ENCODE results near the gene PFKP.

Gene PFKP

GRCh38 chr10:3094609-3095036, 27.3 kb downstream of the PFKP start:
- no peak for DNase-seq
- no peaks in the 10 kb centered on the region for H3K27me3 ChIP-seq
- TF ChIP-seq CTCF (IDR thresholded peaks at IDR 0.05; ENCODE audit: low read depth, low read length): no peak
- H3K4me1 ChIP-seq: no peaks in the 10 kb centered on the region
- no peaks in the 10 kb centered on the region for H3K36me3 ChIP-seq
- no peaks in the 10 kb centered on the region for H3K9me3 ChIP-seq
- H3K4me3 ChIP-seq (ENCODE audit: low read depth, low read length): no peak overlapping the region

DNA sequence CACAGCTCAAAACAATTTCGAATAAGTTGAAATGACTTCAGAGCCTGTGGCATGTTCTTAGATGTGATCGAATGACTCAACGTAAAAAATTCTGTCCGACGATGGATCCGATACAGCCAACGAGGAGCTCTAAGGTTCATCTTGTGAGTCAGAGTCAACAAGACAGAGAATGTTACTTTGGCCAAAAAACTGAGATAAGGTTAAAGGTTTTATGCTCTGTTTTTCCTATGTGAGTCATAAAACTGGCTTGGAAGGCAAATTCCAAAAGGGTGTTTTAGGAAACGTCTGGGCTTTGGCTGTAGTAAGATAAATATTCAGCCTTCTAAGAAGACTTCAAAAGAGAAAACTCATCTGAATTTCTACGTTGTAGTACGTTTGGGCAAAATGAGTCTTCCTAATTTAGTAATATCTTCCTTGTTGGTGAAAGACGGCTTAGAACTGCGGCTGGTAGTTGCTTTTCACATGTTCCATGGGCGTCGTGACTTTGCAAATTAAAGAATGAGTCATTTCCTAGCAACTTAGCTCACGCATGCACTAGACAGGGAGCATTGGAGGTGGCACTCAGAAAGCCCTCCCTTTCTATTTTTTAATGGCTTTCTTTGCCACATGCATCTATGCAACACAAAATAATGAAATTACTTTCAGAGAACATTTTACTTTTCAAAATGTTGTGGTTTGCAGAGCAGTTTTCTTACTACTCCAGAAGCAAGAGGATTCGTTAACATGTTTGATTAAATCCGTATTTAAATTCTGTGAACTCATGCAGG, 28.2 kb downstream of the PFKP start:
- no peak for DNase-seq
- H3K4me3 ChIP-seq (ENCODE audit: low read depth, low read length): no peak overlapping the region

GRCh38 chr10:3096149-3096548, 28.8 kb downstream of the PFKP start:
- DNase-seq: no peak
- no peak overlapping the region for H3K4me3 ChIP-seq (ENCODE audit: low read depth, low read length)
- no peaks in the 10 kb centered on the region for H3K27me3 ChIP-seq
- H3K9me3 ChIP-seq: no peaks in the 10 kb centered on the region
- H3K4me1 ChIP-seq: no peaks in the 10 kb centered on the region
- TF ChIP-seq CTCF (IDR thresholded peaks at IDR 0.05; ENCODE audit: low read depth, low read length): no peak
- no peaks in the 10 kb centered on the region for H3K36me3 ChIP-seq

More for the DNA sequence above, 28.2 kb downstream of the PFKP start:
- Histone ChIP-seq H3K27me3 (no peaks in the 10 kb centered on the region), H3K36me3 (no peaks in the 10 kb centered on the region), H3K4me1 (no peaks in the 10 kb centered on the region), H3K9me3 (no peaks in the 10 kb centered on the region)
- no peak for TF ChIP-seq CTCF (IDR thresholded peaks at IDR 0.05; ENCODE audit: low read depth, low read length)

DNA sequence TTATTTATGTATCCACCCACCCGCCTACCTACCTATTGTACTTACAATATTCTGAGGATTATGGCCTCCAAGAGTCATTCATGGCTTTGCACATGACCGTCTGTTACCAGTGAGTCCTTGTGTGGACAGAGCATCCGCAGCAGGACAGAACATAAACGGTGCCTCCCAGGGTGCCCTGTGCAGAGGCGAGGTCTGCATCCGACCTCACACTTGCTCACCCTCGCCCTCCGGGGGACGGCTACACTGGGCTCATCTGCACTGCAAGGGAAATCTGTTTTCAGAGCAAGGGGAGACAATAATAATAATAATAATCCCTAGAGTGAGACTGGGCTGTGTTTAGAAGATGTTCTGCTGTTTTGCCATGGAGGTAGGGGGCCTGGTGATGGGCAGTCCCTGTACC, 29.8 kb downstream of the PFKP start:
- DNase-seq: no peak
- H3K4me1 ChIP-seq: no peaks in the 10 kb centered on the region
- no peaks in the 10 kb centered on the region for H3K36me3 ChIP-seq

DNA sequence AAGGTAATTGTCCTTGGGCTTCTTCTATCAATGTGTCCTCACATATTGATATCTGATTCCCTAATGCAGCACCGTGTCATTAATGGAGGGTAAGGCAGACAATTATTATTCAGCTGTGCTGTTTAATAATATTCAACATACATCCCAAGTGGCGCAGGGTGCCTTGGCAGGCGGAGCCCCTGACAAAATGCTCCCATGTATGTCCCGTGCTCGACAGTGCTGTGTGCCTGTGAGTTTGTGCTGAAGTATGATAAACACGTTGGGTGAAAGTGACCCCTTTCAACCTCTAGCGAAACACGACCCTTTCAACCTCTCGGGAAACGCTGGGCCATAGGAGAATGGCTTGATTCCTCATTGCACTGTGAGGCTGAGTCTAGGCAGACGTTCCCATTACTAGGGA, 31.3 kb downstream of the PFKP start:
- H3K9me3 ChIP-seq: no peaks in the 10 kb centered on the region
- TF ChIP-seq CTCF (IDR thresholded peaks at IDR 0.05; ENCODE audit: low read depth, low read length): no peak

More for the DNA sequence above, 29.8 kb downstream of the PFKP start:
- Histone ChIP-seq H3K9me3 (no peaks in the 10 kb centered on the region), H3K4me3 (ENCODE audit: low read depth, low read length) (no peak overlapping the region), H3K27me3 (no peaks in the 10 kb centered on the region)
- no peak for TF ChIP-seq CTCF (IDR thresholded peaks at IDR 0.05; ENCODE audit: low read depth, low read length)

DNA sequence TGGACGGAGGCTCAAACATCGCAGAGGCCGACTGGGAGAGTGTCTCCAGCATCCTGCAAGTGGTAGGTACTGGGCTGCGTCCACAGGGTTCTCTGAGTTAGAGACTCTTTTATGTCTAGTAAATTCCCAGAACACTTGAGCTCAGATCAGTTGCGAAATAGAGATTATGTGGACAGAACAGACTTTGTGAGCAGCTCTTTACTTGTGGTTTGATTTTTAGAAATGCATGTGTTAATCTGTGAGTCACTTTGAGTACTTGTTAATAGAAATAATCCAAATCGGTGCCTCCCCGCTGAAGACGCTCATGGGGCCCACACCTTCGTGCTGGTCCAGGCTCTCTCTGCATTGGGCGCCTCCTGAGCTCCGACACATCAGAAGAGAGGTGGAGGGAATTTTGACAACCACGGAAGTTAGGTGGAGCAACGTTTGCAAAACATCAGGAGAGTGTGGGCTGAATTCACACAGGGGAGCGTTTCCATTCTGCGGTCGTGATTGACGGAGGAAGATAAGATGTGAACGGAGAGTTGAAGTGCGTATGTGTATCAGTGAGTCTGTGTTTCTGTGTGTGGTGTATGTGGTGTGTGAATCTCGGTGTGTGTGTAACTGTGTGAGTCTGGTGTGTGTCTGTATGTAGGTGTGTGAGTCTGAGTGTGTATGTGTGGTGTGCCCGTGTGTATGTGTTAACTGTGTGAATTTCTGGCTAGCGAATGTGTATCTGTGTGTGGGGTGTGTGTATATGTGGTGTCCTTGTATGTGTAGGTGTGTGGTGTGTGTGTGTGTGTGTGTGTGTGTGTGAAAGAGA, 32.1 kb downstream of the PFKP start:
- no peak overlapping the region for H3K4me3 ChIP-seq (ENCODE audit: low read depth, low read length)
- H3K9me3 ChIP-seq: no peaks in the 10 kb centered on the region
- DNase-seq: no peak
- no peaks in the 10 kb centered on the region for H3K27me3 ChIP-seq
- no peaks in the 10 kb centered on the region for H3K4me1 ChIP-seq
- H3K36me3 ChIP-seq: no peaks in the 10 kb centered on the region
- TF ChIP-seq CTCF (IDR thresholded peaks at IDR 0.05; ENCODE audit: low read depth, low read length): no peak

More for the DNA sequence above, 31.3 kb downstream of the PFKP start:
- H3K27me3 ChIP-seq: no peaks in the 10 kb centered on the region
- H3K4me1 ChIP-seq: no peaks in the 10 kb centered on the region
- no peak overlapping the region for H3K4me3 ChIP-seq (ENCODE audit: low read depth, low read length)
- DNase-seq: no peak
- H3K36me3 ChIP-seq: no peaks in the 10 kb centered on the region

Data from BE2C (cell line).